ENCODE measurements around the gene PGM3.

The PGM3 gene, protein sequence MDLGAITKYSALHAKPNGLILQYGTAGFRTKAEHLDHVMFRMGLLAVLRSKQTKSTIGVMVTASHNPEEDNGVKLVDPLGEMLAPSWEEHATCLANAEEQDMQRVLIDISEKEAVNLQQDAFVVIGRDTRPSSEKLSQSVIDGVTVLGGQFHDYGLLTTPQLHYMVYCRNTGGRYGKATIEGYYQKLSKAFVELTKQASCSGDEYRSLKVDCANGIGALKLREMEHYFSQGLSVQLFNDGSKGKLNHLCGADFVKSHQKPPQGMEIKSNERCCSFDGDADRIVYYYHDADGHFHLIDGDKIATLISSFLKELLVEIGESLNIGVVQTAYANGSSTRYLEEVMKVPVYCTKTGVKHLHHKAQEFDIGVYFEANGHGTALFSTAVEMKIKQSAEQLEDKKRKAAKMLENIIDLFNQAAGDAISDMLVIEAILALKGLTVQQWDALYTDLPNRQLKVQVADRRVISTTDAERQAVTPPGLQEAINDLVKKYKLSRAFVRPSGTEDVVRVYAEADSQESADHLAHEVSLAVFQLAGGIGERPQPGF

DNA sequence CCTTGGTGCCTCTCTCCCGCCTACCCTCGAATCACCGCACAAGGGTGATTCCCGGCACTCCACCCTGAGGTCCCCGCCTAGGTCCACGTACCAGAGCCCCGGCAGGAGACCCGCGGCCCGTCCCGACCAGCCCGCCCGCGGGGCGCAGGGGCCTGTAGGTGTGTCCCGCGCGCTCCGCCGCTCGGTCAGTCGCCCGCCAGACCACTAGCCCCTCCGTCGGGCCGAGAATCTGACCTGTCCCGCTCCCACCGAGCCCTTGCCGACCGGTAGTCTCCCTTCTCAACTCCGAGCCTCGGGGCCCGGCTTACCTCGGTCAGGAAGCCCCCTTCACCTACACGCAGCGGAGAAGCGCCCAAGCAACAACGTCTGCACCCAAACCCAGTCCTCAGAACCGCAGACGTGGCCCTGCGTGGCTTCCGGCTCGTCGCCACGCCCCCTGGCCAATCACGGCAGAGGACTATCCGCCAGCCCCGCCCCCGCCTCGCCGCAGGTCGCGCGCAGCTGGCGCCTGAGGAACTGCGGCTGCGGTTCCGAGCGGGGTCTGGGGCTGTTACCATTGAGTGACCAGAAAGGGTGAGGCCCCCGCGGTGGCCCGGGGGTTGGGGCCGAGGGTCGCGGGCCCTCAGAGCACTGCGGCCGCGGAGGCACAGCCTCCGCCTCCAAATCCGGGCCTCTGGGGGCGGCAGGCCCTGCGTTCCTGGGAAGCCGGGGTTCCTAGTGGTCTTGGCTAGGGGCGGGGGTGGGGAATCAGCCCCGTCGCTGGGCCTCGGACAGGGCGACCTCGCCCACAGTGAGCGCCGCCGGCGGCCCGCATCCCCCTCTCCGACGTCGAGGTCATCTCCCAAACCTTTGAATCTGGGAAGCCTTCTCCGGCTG, at the start of gene PGM3, which contains the start of gene RWDD2A:
Gene PGM3 (minus strand): TSS at position 395 of the 876 bp plus-strand sequence. CDS start 2,253 bp downstream, outside the sequence.
Gene RWDD2A (plus strand): TSS at position 487 of the 876 bp plus-strand sequence. CDS start 1,095 bp downstream, outside the sequence.
- DNase-seq (ENCODE audit: low read depth) = peak; percentile 52
- H3K4me3 ChIP-seq (ENCODE audit: low read depth, low read length) = peak within 1 kb of the TSS; percentile 90
- TF ChIP-seq, protein P1, sequence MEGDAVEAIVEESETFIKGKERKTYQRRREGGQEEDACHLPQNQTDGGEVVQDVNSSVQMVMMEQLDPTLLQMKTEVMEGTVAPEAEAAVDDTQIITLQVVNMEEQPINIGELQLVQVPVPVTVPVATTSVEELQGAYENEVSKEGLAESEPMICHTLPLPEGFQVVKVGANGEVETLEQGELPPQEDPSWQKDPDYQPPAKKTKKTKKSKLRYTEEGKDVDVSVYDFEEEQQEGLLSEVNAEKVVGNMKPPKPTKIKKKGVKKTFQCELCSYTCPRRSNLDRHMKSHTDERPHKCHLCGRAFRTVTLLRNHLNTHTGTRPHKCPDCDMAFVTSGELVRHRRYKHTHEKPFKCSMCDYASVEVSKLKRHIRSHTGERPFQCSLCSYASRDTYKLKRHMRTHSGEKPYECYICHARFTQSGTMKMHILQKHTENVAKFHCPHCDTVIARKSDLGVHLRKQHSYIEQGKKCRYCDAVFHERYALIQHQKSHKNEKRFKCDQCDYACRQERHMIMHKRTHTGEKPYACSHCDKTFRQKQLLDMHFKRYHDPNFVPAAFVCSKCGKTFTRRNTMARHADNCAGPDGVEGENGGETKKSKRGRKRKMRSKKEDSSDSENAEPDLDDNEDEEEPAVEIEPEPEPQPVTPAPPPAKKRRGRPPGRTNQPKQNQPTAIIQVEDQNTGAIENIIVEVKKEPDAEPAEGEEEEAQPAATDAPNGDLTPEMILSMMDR (IDR thresholded peaks at IDR 0.05; ENCODE audit: low read depth, low read length, missing control alignments) = no peak
- in situ Hi-C loops (cut with HindIII; ENCODE audit: low sequenced_read_pairs) = no loop called here

DNA sequence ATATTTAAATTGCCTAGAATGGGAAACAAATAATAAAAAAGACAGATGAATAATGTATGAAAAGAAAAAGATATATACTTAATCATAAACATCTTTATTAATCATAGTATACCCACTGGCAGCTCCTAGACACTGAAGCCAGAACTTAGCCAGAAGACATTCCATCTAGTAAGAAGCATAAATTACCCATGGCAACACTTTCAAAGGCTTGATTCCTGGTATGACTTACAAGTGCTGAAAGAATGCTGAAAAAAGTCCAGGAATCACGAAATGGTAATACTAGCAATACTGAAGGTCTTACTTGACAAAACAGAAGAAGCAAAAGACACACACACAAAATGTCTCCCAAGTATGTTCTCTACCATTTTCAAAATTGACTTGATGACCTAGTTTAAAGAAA, 38.1 kb upstream of the PGM3 start:
- DNase-seq (ENCODE audit: low read depth) = peak; percentile 73
- no peak overlapping the region for H3K4me3 ChIP-seq (ENCODE audit: low read depth, low read length)
- in situ Hi-C loops (cut with HindIII; ENCODE audit: low sequenced_read_pairs) = no loop called here
- TF ChIP-seq, protein P1 (IDR thresholded peaks at IDR 0.05; ENCODE audit: low read depth, low read length, missing control alignments) = no peak

DNA sequence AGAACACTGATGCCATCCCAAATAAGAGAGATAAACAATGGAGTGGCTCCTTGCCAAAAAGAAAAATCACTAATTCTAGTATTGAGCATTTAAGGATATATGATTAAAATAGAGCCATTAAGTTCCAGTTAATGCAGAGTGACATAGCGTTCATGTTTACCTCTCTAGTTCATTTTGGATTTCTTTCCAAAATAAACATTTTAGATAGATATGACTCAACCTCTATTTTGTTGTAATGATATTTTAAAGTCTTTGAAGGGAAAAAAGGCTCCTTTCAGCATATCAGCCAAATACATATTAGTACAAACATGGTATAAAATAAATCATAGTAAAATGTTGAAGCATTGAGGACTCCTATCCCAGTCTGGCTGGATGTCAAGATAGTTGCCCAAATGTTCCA, 33.5 kb upstream of the PGM3 start:
- in situ Hi-C loops (cut with HindIII; ENCODE audit: low sequenced_read_pairs) = no loop called here
- H3K4me3 ChIP-seq (ENCODE audit: low read depth, low read length) = no peak overlapping the region
- TF ChIP-seq, protein P1 (IDR thresholded peaks at IDR 0.05; ENCODE audit: low read depth, low read length, missing control alignments) = no peak
- no peak for DNase-seq (ENCODE audit: low read depth)

DNA sequence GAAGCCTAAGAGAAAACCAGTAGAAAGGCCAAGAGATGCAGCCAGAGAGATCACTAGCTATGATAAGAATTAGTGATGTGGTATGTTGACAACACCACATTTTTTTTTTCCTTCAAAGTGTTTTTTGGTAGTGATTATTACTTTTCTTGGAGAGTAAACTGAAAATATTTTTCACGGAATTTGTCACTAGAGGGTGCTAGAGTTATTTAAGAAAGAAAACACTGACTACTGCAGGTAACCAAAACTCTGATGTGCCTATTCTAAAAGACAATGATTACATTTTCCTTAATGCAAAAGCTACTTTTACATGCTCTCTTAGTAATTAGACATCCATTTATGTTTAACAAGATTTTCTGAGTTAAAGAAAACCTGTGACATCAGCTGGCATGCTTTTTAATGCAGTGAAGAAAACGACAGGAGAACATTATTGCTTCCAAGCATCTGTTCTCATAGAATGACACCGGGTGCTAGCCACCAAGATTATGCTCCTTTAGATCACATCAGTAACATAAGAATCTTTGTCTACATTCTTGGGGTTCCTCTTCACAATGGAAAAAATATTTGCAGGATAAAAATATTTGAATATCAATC, 28.9 kb upstream of the PGM3 start:
- TF ChIP-seq, protein P1 (IDR thresholded peaks at IDR 0.05; ENCODE audit: low read depth, low read length, missing control alignments) = peak; percentile 19
- peak; percentile 37 for DNase-seq (ENCODE audit: low read depth)
- in situ Hi-C loops (cut with HindIII; ENCODE audit: low sequenced_read_pairs) = loop anchor here (5.0 kb wide), 1 partner anchor 290 kb away; the partner anchor contains the start of gene PRSS35
- H3K4me3 ChIP-seq (ENCODE audit: low read depth, low read length) = no peak overlapping the region

DNA sequence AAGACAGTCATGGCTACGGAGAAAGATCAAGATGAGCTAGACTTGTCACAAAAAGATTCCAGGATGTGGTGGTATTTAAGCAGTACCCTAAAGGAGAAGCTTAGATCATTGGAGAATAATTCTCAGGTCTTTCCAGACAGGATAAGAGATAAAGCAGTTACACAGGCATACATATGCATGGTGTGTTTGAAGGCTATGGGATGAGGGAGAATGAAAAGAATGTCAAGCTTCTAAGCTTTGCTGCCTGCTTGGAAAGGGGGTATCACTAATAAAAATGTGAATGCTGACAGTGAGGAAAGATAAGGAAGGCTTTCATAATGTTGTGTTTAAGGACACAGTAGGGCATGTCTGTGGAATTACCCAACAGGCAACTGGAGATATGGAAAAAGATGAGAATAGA, 28.2 kb upstream of the PGM3 start:
- DNase-seq (ENCODE audit: low read depth) = no peak
- in situ Hi-C loops (cut with HindIII; ENCODE audit: low sequenced_read_pairs) = loop anchor here (5.0 kb wide), 1 partner anchor 291 kb away; the partner anchor contains the start of gene PRSS35
- TF ChIP-seq, protein P1 (IDR thresholded peaks at IDR 0.05; ENCODE audit: low read depth, low read length, missing control alignments) = no peak

More for the DNA sequence above, 28.2 kb upstream of the PGM3 start:
- H3K4me3 ChIP-seq (ENCODE audit: low read depth, low read length) = no peak overlapping the region

All from astrocyte of the cerebellum (primary cell).